Measurements from ENCODE around the gene ANKRD61. TPM values are rescaled to one million over a fixed set of nuclear protein-coding genes. Genes with fewer than 3 reads are reported as not detected.

The ANKRD61 gene
- polyA plus RNA-seq, 1 of the 3 experiments (the other 2 are of a cell fraction): 0.53 TPM

GRCh38 chr7:6020371-6021286 lies 10.5 kb upstream of the ANKRD61 start:
- Histone ChIP-seq H3K9me3 (no peaks in the 10 kb centered on the region), H3K4me1 (ENCODE audit: control insufficient read depth in 1 of 2, insufficient read depth in 2 of 2, low read depth in 1 of 2, low read length in 1 of 2) (peaks cover 0 to 7% of the 10 kb centered on the region in 2 experiments; a peak in 3 of 4 replicates), H3K4me3 (ENCODE audit: low read depth in 2 of 2, low read length in 1 of 2) (no peak overlapping the region), H3F3A (replicated peaks; ENCODE audit: insufficient read depth) (peaks cover 6% of the 10 kb centered on the region), H3K27me3 (ENCODE audit: insufficient read depth) (no peaks in the 10 kb centered on the region), H4K20me1 (ENCODE audit: insufficient read depth) (no peaks in the 10 kb centered on the region), H3K9ac (no peak overlapping the region), H3K36me3 (replicated peaks in 1 of 2; ENCODE audit: control insufficient read depth in 1 of 2, insufficient read depth in 2 of 2, low read length in 1 of 2) (peaks cover 66 to 85% of the 10 kb centered on the region in 2 experiments), H3K27ac (ENCODE audit: low read depth in 2 of 2, low read length in 1 of 2) (no peak overlapping the region), H3K9me2 (no peaks in the 10 kb centered on the region), H3K4me2 (no peak overlapping the region), H2AFZ (ENCODE audit: low read depth) (no peak overlapping the region), H3K79me2 (ENCODE audit: insufficient read depth) (peaks cover 20% of the 10 kb centered on the region)
- CTCF ChIA-PET: interaction anchor here (1.0 to 1.2 kb wide), 5 partner anchors 14 to 303 kb away, joined by 3 to 5 read pairs (median 5); no protein-coding TSS in a partner anchor
- TF ChIP-seq RFX5 (IDR thresholded peaks at IDR 0.05; ENCODE audit: low read length) (no peak), USF1 (IDR thresholded peaks at IDR 0.05; ENCODE audit: borderline replicate concordance, low read depth) (no peak), USF2 (IDR thresholded peaks at IDR 0.05; ENCODE audit: borderline replicate concordance, low read depth, low read length) (no peak), RCOR1 (IDR thresholded peaks at IDR 0.05; ENCODE audit: low read length) (no peak), CTCF (IDR thresholded peaks at IDR 0.05) (no peak), TCF12 (IDR thresholded peaks at IDR 0.05) (no peak), SMC3 (IDR thresholded peaks at IDR 0.05; ENCODE audit: low read depth, low read length) (no peak), TAF1 (IDR thresholded peaks at IDR 0.05; ENCODE audit: borderline replicate concordance, low read depth, low read length) (no peak), FOXM1 (IDR thresholded peaks at IDR 0.05; ENCODE audit: low read depth) (no peak), FOXJ3 (CRISPR knock-in tag; IDR thresholded peaks at IDR 0.05) (no peak), ELF1 (IDR thresholded peaks at IDR 0.05) (no peak), PBX3 (IDR thresholded peaks at IDR 0.05) (no peak), EP300 (IDR thresholded peaks at IDR 0.05; ENCODE audit: borderline replicate concordance in 1 of 2, low read depth in 1 of 2, low read length in 1 of 2) (no peak), MEF2A (IDR thresholded peaks at IDR 0.05; ENCODE audit: borderline replicate concordance, low read depth) (no peak), RAD21 (IDR thresholded peaks at IDR 0.05; ENCODE audit: low read length) (no peak), TEAD4 (IDR thresholded peaks at IDR 0.05; ENCODE audit: borderline replicate concordance, insufficient read depth) (no peak), IRF3 (IDR thresholded peaks at IDR 0.05; ENCODE audit: low read depth, low read length) (no peak)
- POLR2A ChIA-PET: interaction anchor here (0.6 to 1.5 kb wide), 3 partner anchors 11 to 19 kb away, joined by 4 to 8 read pairs (median 4); partner anchors contain the start of genes AIMP2 and PMS2
- WGBS (ENCODE audit: low lambda C conversion rate): 94% methylated on average over 11 of the region's 11 CpGs
- DNase-seq: no peak
